Measurements from ENCODE around the gene SLIT3. TPM values are rescaled to one million over a fixed set of nuclear protein-coding genes. Genes with fewer than 3 reads are reported as not detected.

SLIT3 gene
- total and polyA plus RNA-seq, 2 experiments from 2014 or later, result 0.59 to 0.71 TPM

DNA sequence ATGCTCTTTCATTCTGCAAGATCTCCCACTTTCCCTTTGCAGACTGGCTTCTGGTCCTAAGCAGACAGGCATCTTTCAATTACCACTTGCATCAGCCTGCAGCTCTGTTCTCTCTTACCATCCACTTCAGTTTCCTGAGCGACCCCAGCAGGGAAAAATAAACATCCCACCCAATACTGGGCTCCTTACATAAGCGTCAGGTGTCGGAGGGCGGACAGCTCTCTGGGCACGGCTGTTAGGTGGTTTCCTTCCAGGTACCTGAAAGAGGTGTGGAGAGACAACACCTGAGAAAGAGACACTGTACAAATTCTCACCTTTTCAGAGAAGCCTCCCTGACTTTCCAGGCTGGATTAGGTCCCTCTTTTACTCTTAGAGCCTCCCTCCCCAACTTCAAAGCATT, 576.7 kb downstream of the SLIT3 start (continued):
- TF ChIP-seq ZNF462 (CRISPR knock-in tag; IDR thresholded peaks at IDR 0.05), result no peak
- no peak for TF ChIP-seq EZH2 (IDR thresholded peaks at IDR 0.05; ENCODE audit: low read depth, unreplicated experiment)

DNA sequence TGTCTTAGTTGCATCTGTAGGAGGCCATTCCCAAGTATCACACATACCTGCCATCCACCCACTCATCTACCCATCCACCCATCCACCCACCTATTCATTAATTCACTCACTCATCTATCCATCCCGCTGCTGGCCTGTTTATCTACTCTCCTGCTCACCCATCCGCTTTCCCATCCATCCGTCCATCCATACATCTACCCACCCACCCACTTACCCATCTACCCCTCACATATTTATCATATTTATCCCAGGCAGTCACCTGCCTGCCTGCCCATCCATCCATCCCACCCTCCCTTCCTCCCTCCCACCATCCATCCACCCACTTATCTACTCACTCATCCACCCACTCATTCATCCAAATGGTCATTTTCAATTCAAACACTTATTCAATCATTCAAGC, 577.9 kb downstream of the SLIT3 start:
- H3K36me3 Mint-ChIP-seq (ENCODE audit: low read depth), result no peaks in the 10 kb centered on the region
- H3K27ac ChIP-seq (ENCODE audit: low read depth), result no peak overlapping the region
- no peak overlapping the region for H3K4me3 Mint-ChIP-seq
- no peaks in the 10 kb centered on the region; the same call in 1 of the 2 replicates for H4K20me1 ChIP-seq (replicated peaks; ENCODE audit: insufficient read depth)
- no peak overlapping the region for H3K27ac Mint-ChIP-seq
- H3K36me3 ChIP-seq (ENCODE audit: insufficient read depth), result no peaks in the 10 kb centered on the region
- H3F3A ChIP-seq (replicated peaks; ENCODE audit: low read depth), result no peaks in the 10 kb centered on the region
- no peaks in the 10 kb centered on the region; the same call in 1 of the 2 replicates for H3K4me1 ChIP-seq (ENCODE audit: insufficient read depth)
- H3K4me3 ChIP-seq, result no peak overlapping the region
- 0 out of 2 replicates have a peak, but pooled peaks cover 8% of the 10 kb centered on the region for H3K9me2 ChIP-seq (ENCODE audit: insufficient read depth)
- H3K4me1 Mint-ChIP-seq, result peaks cover 28% of the 10 kb centered on the region
- no peak overlapping the region for H3K4me2 ChIP-seq
- H3K27me3 Mint-ChIP-seq (ENCODE audit: insufficient read depth, low read depth, poor library complexity), result peaks cover 6% of the 10 kb centered on the region
- no peaks in the 10 kb centered on the region for H3K27me3 ChIP-seq (ENCODE audit: insufficient read depth)
- no peaks in the 10 kb centered on the region for H3K79me2 ChIP-seq (replicated peaks; ENCODE audit: insufficient read depth)
- ATAC-seq (no peak), DNase-seq (ENCODE audit: low spot score) (no peak)
- no peak overlapping the region for H2AFZ ChIP-seq
- H3K9me3 Mint-ChIP-seq, result peaks cover 3% of the 10 kb centered on the region; the same call in 1 of the 3 replicates
- TF ChIP-seq, protein P1, sequence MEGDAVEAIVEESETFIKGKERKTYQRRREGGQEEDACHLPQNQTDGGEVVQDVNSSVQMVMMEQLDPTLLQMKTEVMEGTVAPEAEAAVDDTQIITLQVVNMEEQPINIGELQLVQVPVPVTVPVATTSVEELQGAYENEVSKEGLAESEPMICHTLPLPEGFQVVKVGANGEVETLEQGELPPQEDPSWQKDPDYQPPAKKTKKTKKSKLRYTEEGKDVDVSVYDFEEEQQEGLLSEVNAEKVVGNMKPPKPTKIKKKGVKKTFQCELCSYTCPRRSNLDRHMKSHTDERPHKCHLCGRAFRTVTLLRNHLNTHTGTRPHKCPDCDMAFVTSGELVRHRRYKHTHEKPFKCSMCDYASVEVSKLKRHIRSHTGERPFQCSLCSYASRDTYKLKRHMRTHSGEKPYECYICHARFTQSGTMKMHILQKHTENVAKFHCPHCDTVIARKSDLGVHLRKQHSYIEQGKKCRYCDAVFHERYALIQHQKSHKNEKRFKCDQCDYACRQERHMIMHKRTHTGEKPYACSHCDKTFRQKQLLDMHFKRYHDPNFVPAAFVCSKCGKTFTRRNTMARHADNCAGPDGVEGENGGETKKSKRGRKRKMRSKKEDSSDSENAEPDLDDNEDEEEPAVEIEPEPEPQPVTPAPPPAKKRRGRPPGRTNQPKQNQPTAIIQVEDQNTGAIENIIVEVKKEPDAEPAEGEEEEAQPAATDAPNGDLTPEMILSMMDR (conservative IDR thresholded peaks at IDR 0.05; ENCODE audit: low read depth in 2 of 2), result no peak
- TF ChIP-seq JUNB (IDR thresholded peaks at IDR 0.05; ENCODE audit: unreplicated experiment), result no peak
- TF ChIP-seq, protein P2, sequence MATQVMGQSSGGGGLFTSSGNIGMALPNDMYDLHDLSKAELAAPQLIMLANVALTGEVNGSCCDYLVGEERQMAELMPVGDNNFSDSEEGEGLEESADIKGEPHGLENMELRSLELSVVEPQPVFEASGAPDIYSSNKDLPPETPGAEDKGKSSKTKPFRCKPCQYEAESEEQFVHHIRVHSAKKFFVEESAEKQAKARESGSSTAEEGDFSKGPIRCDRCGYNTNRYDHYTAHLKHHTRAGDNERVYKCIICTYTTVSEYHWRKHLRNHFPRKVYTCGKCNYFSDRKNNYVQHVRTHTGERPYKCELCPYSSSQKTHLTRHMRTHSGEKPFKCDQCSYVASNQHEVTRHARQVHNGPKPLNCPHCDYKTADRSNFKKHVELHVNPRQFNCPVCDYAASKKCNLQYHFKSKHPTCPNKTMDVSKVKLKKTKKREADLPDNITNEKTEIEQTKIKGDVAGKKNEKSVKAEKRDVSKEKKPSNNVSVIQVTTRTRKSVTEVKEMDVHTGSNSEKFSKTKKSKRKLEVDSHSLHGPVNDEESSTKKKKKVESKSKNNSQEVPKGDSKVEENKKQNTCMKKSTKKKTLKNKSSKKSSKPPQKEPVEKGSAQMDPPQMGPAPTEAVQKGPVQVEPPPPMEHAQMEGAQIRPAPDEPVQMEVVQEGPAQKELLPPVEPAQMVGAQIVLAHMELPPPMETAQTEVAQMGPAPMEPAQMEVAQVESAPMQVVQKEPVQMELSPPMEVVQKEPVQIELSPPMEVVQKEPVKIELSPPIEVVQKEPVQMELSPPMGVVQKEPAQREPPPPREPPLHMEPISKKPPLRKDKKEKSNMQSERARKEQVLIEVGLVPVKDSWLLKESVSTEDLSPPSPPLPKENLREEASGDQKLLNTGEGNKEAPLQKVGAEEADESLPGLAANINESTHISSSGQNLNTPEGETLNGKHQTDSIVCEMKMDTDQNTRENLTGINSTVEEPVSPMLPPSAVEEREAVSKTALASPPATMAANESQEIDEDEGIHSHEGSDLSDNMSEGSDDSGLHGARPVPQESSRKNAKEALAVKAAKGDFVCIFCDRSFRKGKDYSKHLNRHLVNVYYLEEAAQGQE (IDR thresholded peaks at IDR 0.05; ENCODE audit: unreplicated experiment), result no peak
- no peak for TF ChIP-seq ZNF331 (CRISPR knock-in tag; IDR thresholded peaks at IDR 0.05; ENCODE audit: low read depth)
- TF ChIP-seq STAT1 (IDR thresholded peaks at IDR 0.05; ENCODE audit: unreplicated experiment), result no peak

All from GM23338 (cell line).